Measurements from ENCODE around the gene TMEM91.
A peak's percentile ranks its signal among the peaks of the same experiment; 100 is the strongest.
"Not testable (repeated sequence)": the region's sequence is repeated elsewhere in the genome, so short reads cannot be mapped to it uniquely, and the experiment has no call there.

The TMEM91 gene

DNA sequence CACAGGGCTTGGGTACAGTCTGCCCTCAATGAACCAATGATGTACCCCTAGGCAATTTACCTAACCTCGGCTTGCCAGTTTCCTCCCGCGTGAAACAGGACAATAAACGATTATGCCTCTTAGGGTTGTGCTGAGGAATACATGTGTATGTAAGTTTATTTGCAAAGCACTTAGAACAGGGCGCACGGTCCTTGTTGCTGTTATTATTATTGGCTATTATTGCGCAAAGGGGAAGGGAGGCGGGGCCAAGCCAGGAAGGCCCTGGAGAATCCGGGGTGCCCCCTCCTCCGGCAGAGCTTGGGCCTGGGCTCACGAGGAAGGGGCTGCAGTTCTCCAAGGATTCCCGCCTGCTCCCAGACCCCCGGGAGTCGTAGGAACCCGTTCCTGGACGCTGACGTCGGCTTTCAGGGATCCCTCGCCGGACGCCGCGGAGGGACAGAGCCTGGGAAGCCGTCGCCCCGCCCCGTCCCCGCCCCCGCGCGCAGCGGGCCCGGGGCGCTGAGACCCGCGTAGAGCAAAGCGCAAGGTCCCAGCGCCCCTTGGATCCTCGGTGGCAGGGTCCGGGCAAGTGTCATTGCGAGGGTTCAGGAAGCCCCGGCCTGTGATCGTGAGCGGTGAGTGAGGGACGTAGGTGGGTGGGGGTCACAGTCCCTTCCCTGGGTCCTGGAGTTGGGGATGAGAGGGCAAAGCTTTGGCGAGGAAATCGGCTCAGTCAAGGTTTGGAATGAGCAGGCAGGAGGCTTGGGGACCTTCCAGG lies at the start of gene TMEM91:
Gene TMEM91 (plus strand): TSS at position 293 of the 757 bp plus-strand sequence. CDS start 1,777 bp downstream, outside the sequence.
- in situ Hi-C loops (cut with HindIII; ENCODE audit: low pct_ligation_motif_present, low pct_unique_long_range_greater_than_20kb, low sequenced_read_pairs): no loop called here
- no peak for DNase-seq

DNA sequence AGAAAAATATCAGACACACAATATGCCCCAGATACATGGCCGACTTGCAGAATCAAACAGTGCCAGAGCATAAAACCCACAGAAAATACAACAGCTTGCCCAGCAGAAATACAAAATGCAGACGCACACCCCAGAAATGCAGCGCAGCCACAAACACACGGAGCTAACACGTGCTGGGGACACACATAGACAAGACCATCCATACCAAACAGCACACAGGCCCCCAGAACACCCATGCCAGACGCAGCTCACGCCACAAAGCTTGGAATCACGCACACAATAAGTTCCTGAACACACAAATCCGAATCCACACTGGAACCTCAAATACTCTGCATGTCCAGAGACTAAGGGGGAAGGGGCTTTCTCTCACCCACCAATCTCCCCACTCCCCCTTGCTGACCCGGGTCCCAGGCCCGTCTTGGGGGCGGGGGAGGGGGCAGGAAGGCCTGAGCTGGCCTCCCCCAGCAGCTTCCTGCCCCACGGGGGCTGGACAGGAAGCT lies 49.2 kb upstream of the TMEM91 start:
- in situ Hi-C loops (cut with HindIII; ENCODE audit: low pct_ligation_motif_present, low pct_unique_long_range_greater_than_20kb, low sequenced_read_pairs): no loop called here
- no peak for DNase-seq

DNA sequence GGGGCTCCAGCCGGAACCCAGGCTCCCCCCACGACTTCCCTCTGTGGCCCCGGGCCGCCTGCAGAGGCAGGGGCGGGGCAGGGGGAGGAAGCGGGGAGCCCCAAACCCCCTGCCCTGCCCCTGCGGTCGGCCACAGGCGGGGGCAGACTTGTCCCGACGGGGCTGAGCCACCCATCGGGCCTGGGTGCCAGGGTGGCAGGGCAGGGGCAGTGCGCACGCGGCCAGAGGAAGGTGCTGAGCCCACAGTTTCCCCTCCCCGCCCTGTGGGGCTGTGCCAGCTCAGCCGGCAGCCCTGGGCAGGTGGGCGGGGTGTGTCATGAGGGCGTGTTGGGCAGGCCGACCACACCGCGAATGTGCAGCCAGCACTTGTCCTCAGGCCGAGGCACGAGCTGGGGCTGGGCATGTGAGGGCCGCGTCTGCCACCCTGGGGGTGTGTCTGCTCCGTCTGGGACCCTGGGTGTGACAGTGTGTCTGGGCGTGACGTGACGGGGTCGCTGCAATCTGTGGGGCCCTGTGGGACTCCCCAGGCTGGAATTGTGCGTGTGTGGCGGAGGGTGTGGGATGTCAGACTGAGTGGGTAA lies 48.7 kb upstream of the TMEM91 start:
- DNase-seq: no peak
- in situ Hi-C loops (cut with HindIII; ENCODE audit: low pct_ligation_motif_present, low pct_unique_long_range_greater_than_20kb, low sequenced_read_pairs): no loop called here

DNA sequence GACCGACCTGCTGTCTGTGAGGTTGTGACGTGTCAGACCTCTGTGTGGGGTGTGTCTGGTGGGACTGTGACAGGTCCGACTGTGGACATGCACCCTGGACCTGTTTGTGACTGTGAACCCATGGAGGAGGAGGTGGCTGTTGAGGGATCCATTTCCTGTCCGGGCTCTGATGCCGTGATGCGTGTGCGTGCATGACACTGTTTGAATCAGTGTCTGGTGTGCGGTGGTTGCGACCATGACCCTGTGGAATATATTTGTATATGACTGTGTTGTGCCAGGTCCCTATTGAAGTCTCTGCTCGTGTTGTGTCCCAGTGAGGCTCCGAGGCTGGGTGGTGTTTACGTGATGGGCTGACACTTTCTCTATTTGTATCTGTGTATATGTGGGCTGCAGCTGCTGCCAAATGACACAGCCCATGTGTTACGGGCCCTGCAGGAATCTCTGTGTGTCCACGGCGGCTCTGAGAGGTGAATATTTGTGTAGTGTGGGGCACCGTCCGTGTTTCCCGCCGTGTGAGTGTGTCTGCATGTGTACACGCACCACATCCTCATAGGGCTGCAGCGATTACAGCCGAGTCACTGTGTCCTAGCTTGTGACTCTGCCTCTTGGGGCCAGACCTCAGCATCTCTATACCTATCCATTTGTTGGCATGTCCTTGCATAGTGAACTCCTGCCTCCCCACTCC lies 48.0 kb upstream of the TMEM91 start:
- in situ Hi-C loops (cut with HindIII; ENCODE audit: low pct_ligation_motif_present, low pct_unique_long_range_greater_than_20kb, low sequenced_read_pairs): no loop called here
- DNase-seq: no peak

DNA sequence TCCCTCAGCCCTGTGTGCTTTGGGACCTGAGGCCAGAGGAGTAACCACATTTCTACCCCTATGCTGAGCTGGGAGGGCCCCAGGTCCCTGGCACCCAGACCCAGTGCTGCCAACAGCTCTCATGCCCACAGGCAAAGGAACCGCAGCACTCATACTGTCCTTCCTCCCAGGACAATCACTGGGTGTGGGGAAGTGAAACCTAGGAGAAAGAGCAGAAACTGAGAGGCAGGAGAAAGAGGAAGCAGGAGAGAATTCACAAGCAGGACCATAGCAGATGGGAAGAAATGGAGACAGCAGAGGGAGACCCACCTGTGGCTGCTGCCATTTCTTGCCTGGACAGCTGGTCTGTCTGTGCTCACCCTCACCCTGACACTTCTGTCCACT lies 47.5 kb upstream of the TMEM91 start:
- in situ Hi-C loops (cut with HindIII; ENCODE audit: low pct_ligation_motif_present, low pct_unique_long_range_greater_than_20kb, low sequenced_read_pairs): no loop called here
- no peak for DNase-seq

DNA sequence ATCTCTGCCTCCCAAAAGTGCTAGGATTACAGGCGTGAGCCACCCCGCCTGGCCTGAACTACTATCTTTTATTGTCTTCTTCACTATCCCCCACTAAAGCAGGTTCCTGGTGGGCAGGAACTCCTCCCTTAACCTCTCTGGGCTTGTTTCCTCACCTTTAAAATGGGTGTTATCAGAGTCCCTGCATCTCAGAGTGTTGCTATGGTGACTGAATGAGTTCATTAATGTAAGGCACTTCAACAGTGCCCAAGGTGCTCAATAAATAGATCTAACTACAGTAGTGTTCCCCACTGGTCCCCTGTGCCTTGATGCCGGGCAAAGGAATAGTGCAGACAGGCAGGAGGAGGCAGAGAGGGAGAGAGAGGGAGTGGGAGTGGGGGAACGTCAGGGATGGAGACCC lies 45.9 kb upstream of the TMEM91 start:
- in situ Hi-C loops (cut with HindIII; ENCODE audit: low pct_ligation_motif_present, low pct_unique_long_range_greater_than_20kb, low sequenced_read_pairs): no loop called here
- DNase-seq: no peak

DNA sequence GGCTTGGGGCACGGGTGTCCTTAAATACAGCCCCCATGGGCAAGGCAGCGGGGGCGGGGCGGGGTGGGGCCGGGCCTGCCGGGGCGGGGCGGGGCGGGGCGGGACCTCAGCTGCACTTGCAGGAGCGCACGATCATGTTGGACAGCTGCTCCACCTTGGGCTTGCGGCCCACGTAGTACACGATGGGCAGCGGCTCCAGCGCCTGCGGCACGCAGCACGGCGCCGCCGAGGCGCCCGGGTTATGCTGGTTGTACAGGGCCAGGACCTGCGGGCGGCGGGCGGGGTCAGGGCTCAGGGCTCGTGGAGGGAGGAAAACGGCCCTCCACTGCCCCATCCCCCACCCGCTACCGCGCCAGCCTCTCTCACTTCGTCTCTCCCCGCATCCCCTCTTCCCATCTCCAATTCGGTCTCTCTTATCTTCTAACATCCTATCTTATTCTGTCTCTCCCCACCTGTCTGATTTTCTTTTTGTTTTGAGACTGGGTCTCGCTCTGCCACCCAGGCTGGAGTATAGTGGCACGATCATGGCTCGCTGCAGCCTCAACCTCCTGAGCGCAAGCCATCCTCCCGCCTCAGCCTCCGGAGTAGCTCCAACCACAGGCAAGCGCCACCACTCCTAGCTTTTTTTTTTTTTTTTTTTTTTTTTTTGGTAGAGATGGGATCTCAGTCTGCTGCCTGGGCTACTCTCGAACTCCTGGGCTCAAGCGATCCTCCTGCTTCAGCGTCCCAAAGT lies 45.2 kb upstream of the TMEM91 start:
- in situ Hi-C loops (cut with HindIII; ENCODE audit: low pct_ligation_motif_present, low pct_unique_long_range_greater_than_20kb, low sequenced_read_pairs): no loop called here
- no peak for DNase-seq

DNA sequence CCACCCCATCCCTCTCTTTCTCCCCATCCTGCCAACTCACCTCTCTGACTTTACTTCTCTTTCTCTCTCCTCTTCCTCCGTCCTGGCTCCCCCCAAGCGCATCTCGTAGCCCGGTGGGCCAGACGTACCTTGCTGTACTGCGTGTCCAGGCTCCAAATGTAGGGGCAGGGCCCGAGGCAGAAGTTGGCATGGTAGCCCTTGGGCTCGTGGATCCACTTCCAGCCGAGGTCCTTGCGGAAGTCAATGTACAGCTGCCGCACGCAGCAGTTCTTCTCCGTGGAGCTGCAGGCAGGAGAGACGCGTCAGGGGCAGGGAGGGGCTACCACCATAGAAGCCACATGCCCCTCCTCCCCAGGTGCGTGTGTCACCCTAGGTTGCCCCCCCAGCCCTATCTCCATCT lies 44.3 kb upstream of the TMEM91 start:
- in situ Hi-C loops (cut with HindIII; ENCODE audit: low pct_ligation_motif_present, low pct_unique_long_range_greater_than_20kb, low sequenced_read_pairs): no loop called here
- no peak for DNase-seq

DNA sequence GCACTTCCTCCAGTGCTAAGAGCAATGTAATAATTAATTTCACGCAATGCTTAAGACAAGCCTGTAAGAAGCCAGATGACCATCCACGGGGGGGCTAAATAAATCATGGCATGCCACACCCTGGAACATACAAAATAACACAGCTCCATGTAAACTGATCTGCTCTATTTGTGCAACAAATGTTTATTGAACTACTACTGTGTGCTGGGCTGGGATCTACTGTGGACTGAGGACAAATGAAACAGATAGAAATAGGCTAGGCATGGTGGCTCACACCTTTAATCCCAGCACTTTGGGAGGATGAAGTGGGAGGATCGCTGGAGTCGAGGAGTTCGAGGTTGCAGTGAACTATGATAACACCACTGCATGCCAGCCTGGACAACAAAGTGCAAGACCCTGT lies 43.9 kb upstream of the TMEM91 start:
- in situ Hi-C loops (cut with HindIII; ENCODE audit: low pct_ligation_motif_present, low pct_unique_long_range_greater_than_20kb, low sequenced_read_pairs): no loop called here
- no peak for DNase-seq

DNA sequence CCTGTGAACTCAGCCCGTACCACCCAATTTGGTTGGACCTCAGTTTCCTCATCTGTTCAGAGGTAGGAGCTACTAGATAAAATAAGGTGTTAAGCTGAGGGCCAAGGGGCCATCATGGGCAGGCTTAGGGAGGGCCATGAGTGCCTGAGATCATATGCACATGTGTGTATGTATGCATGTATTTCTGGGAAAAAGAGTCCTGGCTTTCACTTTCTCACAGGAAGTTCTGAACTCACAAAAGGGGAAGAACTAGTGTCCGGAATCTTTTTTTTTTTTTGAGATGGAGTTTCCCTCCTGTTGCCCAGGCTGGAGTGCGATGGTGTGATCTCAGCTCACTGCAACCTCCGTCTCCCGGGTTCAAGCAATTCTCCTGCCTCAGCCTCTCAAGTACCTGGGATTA lies 41.5 kb upstream of the TMEM91 start:
- no peak for DNase-seq
- in situ Hi-C loops (cut with HindIII; ENCODE audit: low pct_ligation_motif_present, low pct_unique_long_range_greater_than_20kb, low sequenced_read_pairs): no loop called here

DNA sequence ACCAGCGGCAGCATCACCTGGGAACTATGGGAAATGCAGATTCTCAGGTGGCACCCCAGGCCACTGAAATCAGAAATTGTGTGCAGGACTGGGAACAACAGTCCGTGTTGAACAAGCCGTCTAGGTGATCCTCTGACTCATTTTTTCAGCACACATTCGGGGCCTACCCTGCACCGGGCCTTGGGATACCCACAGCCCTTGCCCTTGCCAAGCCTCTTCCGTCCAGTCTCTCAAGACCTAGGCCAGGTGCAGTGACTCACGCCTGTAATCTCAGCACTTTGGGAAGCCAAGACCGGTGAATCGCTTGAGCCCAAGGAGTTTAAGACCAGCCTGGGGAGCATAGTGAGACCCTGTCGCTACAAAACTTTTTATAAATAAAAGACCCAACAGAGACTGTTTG lies 40.9 kb upstream of the TMEM91 start:
- no peak for DNase-seq
- in situ Hi-C loops (cut with HindIII; ENCODE audit: low pct_ligation_motif_present, low pct_unique_long_range_greater_than_20kb, low sequenced_read_pairs): no loop called here

DNA sequence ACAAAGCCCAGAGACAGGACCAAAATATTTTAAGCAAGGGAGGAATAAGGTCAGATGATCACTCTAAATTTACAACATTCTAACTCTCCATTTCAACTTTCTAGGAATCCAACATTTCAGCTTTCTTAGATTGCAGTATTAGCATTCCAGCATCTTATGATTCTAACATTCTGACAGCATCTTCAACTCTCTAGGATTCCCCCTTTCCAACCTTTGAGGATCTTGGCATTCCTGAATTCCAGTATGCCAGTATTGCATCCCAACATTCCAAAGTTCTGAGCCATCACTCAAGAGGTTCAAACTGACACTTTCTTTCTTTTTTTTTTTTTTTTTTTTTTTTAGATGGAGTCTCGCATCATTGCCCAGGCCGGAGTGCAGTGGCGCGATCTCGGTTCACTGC lies 36.4 kb upstream of the TMEM91 start:
- DNase-seq: peak; percentile 96
- in situ Hi-C loops (cut with HindIII; ENCODE audit: low pct_ligation_motif_present, low pct_unique_long_range_greater_than_20kb, low sequenced_read_pairs): no loop called here

DNA sequence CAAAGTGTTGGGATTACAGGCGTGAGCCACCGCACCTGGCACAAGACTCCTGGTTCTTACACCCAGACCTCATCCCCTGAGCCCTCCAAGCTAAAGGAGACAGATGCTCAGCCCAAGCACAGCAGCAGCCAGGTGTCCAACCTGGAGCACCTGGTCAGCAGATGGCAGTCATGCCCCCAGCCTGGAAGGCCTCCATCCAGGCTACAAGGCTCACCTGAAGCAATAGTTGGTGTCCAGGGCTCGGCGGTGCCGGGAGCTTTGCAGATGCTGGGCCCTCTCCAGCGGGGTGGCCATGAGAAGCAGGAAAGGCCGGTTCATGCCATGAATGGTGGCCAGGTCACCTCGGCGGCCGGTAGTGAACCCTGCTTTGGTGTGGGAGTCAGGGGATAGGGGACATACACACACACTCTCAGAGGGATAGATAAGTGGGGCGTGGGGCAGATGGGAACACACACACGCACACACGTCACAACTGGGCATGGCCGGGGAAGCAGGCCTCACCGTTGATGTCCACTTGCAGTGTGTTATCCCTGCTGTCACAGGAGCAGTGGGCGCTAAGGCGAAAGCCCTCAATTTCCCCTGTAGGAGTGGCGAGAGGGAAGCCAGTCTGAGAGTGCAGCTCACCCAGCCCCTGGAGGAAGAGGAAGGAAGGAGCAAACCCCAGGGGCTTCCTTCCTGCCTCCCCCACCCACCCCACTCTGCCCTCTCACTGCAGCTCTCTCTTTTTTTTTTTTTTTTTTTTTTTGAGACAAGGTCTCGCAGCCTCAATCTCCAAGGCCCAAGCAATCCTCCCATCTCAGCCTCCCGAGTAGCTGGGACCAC lies 34.5 kb upstream of the TMEM91 start:
- no peak for DNase-seq
- in situ Hi-C loops (cut with HindIII; ENCODE audit: low pct_ligation_motif_present, low pct_unique_long_range_greater_than_20kb, low sequenced_read_pairs): no loop called here

DNA sequence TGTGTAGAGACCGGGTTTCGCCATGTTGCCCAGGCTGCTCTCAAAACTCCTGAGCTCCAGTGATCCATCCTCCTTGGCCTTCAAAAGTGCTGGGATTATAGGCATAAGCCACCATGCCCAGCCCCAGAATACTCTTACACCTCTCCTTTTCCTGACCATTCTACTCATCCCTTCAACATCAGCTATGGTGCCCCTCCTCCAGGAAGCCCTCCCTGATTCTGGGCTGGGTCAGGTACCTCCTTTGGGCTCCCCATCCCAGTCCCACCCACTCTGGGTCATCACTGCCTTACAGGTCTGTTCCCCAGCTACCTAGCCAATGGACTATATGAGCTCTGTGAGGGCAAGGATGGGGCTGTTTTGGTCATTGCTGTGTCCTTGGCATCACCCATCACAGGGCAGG lies 32.2 kb upstream of the TMEM91 start:
- in situ Hi-C loops (cut with HindIII; ENCODE audit: low pct_ligation_motif_present, low pct_unique_long_range_greater_than_20kb, low sequenced_read_pairs): no loop called here
- DNase-seq: no peak

DNA sequence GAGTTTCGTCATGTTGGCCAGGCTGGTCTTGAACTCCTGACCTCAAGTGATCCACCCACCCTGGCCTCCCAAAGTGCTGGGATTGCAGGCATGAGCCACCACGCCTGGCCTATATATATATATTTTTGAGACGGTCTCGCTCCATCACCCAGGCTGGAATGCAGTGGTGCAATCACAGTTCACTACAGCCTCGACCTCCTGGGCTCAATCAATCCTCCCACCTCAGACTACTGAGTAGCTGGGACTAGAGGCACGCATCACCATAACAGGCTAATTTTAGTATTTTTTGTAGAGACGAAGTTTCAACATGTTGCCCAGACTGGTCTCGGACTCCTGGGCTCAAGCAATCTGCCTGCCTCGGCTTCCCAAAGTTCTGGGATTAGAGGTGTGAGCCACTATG lies 29.4 kb upstream of the TMEM91 start:
- in situ Hi-C loops (cut with HindIII; ENCODE audit: low pct_ligation_motif_present, low pct_unique_long_range_greater_than_20kb, low sequenced_read_pairs); DNase-seq: not testable (repeated sequence)

DNA sequence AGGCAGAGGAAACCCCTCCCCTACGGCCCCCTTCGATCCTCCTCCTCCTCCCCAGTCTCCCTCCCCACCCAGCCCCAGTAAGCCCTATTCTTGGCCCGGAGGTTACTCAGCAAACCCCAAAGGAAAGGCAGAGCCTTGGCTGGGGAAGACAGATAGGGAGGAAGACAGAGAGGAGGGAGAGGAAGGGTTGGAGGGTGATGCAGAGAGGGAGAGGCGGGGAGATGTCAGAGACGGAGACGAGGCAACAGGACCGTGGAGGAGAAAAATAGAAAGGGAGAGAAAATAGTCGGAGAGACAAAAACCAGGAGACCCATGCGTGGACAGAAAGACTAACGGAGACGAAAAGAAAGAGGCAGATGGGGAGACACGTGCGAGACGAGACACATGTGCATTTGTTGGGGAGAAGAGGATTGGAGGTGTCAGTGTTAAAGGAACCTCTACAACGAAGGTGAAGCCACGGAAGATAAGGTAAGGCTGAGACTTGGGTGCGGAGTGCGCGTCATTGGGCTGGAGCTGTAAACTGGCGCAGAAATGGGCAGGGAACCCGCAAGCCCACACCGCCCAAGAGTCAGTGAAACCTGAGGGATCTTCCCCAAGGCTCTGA lies 25.5 kb upstream of the TMEM91 start:
- in situ Hi-C loops (cut with HindIII; ENCODE audit: low pct_ligation_motif_present, low pct_unique_long_range_greater_than_20kb, low sequenced_read_pairs): no loop called here
- DNase-seq: no peak

DNA sequence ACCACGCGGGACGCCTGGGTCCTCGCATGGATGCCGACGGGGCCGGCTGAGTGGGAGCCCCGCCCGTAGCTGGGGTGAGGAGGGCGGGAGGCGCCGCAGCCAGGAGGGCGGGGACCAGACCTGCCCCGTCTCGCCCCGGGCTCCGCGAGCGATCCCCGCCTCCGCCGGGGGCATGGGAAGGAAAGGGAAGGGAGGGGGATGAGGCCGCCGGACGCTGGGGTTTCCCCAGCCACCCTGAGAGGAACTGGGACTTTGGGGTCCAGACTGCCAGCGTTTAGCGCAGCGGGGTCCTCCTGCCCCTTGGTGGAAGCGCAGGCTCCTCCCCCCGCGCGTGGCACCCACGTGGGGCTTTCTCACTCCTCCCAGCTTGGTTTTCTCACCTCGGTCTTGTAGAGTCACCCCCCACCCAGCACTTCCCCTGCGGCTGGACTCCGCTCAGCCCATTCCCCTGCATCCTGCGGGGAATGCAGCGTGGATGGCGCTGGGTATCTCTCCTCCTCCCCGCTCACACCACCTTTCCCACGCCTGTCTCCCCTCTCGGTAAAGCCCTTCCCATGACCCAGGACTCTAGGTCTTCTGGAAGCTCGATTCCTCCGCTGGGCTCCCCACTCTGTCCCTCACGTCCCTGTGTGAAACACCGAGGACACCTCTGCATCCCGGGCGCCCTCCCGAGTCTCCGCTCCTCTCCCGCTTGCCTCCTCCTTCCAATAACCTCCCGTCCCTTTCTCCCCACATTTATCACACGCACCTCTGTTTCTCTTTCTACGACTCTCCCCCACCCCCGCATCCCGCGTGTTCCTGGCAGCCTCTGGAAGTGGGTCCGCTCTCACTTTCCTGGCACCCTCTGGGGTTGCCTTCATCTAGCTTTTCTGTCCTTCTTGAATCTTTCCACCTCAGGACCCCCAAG lies 24.7 kb upstream of the TMEM91 start:
- peak; percentile 49 for DNase-seq
- in situ Hi-C loops (cut with HindIII; ENCODE audit: low pct_ligation_motif_present, low pct_unique_long_range_greater_than_20kb, low sequenced_read_pairs): no loop called here

All from ACHN (cell line).